ENCODE measurements around the gene ABCB4. TPM values are rescaled to one million over a fixed set of nuclear protein-coding genes. Genes with fewer than 3 reads are reported as not detected.
A peak's percentile ranks its signal among the peaks of the same experiment; 100 is the strongest.
"Not testable (repeated sequence)": the region's sequence is repeated elsewhere in the genome, so short reads cannot be mapped to it uniquely, and the experiment has no call there.

The ABCB4 gene
- total and polyA plus RNA-seq, 2 experiments from 2014 or later, result 1.2 to 1.5 TPM

- TF ChIP-seq, protein P1, sequence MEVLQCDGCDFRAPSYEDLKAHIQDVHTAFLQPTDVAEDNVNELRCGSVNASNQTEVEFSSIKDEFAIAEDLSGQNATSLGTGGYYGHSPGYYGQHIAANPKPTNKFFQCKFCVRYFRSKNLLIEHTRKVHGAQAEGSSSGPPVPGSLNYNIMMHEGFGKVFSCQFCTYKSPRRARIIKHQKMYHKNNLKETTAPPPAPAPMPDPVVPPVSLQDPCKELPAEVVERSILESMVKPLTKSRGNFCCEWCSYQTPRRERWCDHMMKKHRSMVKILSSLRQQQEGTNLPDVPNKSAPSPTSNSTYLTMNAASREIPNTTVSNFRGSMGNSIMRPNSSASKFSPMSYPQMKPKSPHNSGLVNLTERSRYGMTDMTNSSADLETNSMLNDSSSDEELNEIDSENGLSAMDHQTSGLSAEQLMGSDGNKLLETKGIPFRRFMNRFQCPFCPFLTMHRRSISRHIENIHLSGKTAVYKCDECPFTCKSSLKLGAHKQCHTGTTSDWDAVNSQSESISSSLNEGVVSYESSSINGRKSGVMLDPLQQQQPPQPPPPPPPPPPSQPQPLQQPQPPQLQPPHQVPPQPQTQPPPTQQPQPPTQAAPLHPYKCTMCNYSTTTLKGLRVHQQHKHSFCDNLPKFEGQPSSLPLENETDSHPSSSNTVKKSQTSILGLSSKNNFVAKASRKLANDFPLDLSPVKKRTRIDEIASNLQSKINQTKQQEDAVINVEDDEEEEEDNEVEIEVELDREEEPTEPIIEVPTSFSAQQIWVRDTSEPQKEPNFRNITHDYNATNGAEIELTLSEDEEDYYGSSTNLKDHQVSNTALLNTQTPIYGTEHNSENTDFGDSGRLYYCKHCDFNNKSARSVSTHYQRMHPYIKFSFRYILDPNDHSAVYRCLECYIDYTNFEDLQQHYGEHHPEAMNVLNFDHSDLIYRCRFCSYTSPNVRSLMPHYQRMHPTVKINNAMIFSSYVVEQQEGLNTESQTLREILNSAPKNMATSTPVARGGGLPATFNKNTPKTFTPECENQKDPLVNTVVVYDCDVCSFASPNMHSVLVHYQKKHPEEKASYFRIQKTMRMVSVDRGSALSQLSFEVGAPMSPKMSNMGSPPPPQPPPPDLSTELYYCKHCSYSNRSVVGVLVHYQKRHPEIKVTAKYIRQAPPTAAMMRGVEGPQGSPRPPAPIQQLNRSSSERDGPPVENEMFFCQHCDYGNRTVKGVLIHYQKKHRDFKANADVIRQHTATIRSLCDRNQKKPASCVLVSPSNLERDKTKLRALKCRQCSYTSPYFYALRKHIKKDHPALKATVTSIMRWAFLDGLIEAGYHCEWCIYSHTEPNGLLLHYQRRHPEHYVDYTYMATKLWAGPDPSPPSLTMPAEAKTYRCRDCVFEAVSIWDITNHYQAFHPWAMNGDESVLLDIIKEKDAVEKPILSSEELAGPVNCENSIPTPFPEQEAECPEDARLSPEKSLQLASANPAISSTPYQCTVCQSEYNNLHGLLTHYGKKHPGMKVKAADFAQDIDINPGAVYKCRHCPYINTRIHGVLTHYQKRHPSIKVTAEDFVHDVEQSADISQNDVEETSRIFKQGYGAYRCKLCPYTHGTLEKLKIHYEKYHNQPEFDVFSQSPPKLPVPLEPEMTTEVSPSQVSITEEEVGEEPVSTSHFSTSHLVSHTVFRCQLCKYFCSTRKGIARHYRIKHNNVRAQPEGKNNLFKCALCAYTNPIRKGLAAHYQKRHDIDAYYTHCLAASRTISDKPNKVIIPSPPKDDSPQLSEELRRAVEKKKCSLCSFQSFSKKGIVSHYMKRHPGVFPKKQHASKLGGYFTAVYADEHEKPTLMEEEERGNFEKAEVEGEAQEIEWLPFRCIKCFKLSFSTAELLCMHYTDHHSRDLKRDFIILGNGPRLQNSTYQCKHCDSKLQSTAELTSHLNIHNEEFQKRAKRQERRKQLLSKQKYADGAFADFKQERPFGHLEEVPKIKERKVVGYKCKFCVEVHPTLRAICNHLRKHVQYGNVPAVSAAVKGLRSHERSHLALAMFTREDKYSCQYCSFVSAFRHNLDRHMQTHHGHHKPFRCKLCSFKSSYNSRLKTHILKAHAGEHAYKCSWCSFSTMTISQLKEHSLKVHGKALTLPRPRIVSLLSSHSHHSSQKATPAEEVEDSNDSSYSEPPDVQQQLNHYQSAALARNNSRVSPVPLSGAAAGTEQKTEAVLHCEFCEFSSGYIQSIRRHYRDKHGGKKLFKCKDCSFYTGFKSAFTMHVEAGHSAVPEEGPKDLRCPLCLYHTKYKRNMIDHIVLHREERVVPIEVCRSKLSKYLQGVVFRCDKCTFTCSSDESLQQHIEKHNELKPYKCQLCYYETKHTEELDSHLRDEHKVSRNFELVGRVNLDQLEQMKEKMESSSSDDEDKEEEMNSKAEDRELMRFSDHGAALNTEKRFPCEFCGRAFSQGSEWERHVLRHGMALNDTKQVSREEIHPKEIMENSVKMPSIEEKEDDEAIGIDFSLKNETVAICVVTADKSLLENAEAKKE (CRISPR knock-in tag; IDR thresholded peaks at IDR 0.05), result no peak
- TF ChIP-seq NANOG (IDR thresholded peaks at IDR 0.05; ENCODE audit: borderline replicate concordance), result no peak
- TF ChIP-seq POLR2AphosphoS5 (IDR thresholded peaks at IDR 0.05; ENCODE audit: low read depth), result no peak
Measured at GRCh38 chr7:87471473-87471872, 4.0 kb downstream of the ABCB4 start (continued).

GRCh38 chr7:87469204-87469603, 6.3 kb downstream of the ABCB4 start:
- H3K79me2 ChIP-seq (replicated peaks; ENCODE audit: insufficient read depth); H3K4me3 ChIP-seq; H3K27me3 Mint-ChIP-seq (ENCODE audit: insufficient read depth, low read depth, poor library complexity); DNase-seq (ENCODE audit: low spot score); ATAC-seq; H4K20me1 ChIP-seq (replicated peaks; ENCODE audit: insufficient read depth); H3K4me2 ChIP-seq; H3K4me3 Mint-ChIP-seq; H3F3A ChIP-seq (replicated peaks; ENCODE audit: low read depth); H3K27ac Mint-ChIP-seq; H3K27ac ChIP-seq (ENCODE audit: low read depth); H3K27me3 ChIP-seq (ENCODE audit: insufficient read depth); H2AFZ ChIP-seq; H3K36me3 ChIP-seq (ENCODE audit: insufficient read depth); H3K9me2 ChIP-seq (ENCODE audit: insufficient read depth): not testable (repeated sequence)
- Mint-ChIP-seq H3K4me1 (peaks cover 15% of the 10 kb centered on the region), H3K9me3 (peaks cover 34% of the 10 kb centered on the region), H3K36me3 (ENCODE audit: low read depth) (peaks cover 26% of the 10 kb centered on the region)
- peaks cover 14% of the 10 kb centered on the region for H3K4me1 ChIP-seq (ENCODE audit: insufficient read depth)

GRCh38 chr7:87465534-87465880, 10.0 kb downstream of the ABCB4 start:
- peaks cover 26% of the 10 kb centered on the region for H3K36me3 Mint-ChIP-seq (ENCODE audit: low read depth)
- H3K4me3 ChIP-seq, result peak overlapping the region; percentile 43; the same call in 1 of the 2 replicates
- H3K27ac Mint-ChIP-seq, result not testable (repeated sequence)

GRCh38 chr7:87464830-87465533, 10.5 kb downstream of the ABCB4 start:
- Histone ChIP-seq H2AFZ (peak overlapping the region; percentile 84), H3K4me3 (peak overlapping the region; percentile 43), H3K4me1 (ENCODE audit: insufficient read depth) (peaks cover 19% of the 10 kb centered on the region), H3K4me2 (peak overlapping the region; percentile 72)
- Mint-ChIP-seq H3K4me3 (peak overlapping the region; percentile 49), H3K9me3 (peaks cover 31% of the 10 kb centered on the region), H3K4me1 (peaks cover 19% of the 10 kb centered on the region), H3K36me3 (ENCODE audit: low read depth) (peaks cover 26% of the 10 kb centered on the region), H3K27ac (peak overlapping the region; percentile 62)
- not testable (repeated sequence) for H3K27me3 ChIP-seq (ENCODE audit: insufficient read depth); H3F3A ChIP-seq (replicated peaks; ENCODE audit: low read depth); H4K20me1 ChIP-seq (replicated peaks; ENCODE audit: insufficient read depth); H3K27ac ChIP-seq (ENCODE audit: low read depth); H3K79me2 ChIP-seq (replicated peaks; ENCODE audit: insufficient read depth); H3K36me3 ChIP-seq (ENCODE audit: insufficient read depth); H3K27me3 Mint-ChIP-seq (ENCODE audit: insufficient read depth, low read depth, poor library complexity); H3K9me2 ChIP-seq (ENCODE audit: insufficient read depth)
- ATAC-seq (peak; percentile 100), DNase-seq (ENCODE audit: low spot score) (peak; percentile 84)

More at GRCh38 chr7:87465534-87465880, 10.0 kb downstream of the ABCB4 start:
- DNase-seq (ENCODE audit: low spot score); H3K27me3 ChIP-seq (ENCODE audit: insufficient read depth); ATAC-seq; H3K27ac ChIP-seq (ENCODE audit: low read depth); H3K4me3 Mint-ChIP-seq; H3K79me2 ChIP-seq (replicated peaks; ENCODE audit: insufficient read depth); H3K36me3 ChIP-seq (ENCODE audit: insufficient read depth); H3K9me2 ChIP-seq (ENCODE audit: insufficient read depth); H3F3A ChIP-seq (replicated peaks; ENCODE audit: low read depth); H3K27me3 Mint-ChIP-seq (ENCODE audit: insufficient read depth, low read depth, poor library complexity); H4K20me1 ChIP-seq (replicated peaks; ENCODE audit: insufficient read depth): not testable (repeated sequence)
- Histone ChIP-seq H2AFZ (peak overlapping the region; percentile 84), H3K4me2 (peak overlapping the region; percentile 72), H3K4me1 (ENCODE audit: insufficient read depth) (peaks cover 19% of the 10 kb centered on the region)
- Mint-ChIP-seq H3K4me1 (peaks cover 19% of the 10 kb centered on the region), H3K9me3 (peaks cover 34% of the 10 kb centered on the region)

Data from GM23338 (cell line).